RWPE2 (cell line): ENCODE measurements around the gene ZBTB20.

Source experiments
- ATAC-seq: fragments of 200-7000 bp; cut with Tn5 transposase; 3 replicates; pipeline ENCODE4 v1.9.1; 2021; ENCODE audit warnings: low read depth
- DNase-seq: peaks from one replicate; pipeline ENCODE4 v3.0.0-alpha.2; 2020; ENCODE audit warnings: low spot score
- H3K27ac ChIP-seq: fragments of 450-650 bp; 2 replicates; pipeline ENCODE4 v1.5.1; 2017; ENCODE audit warnings: mild to moderate bottlenecking; ENCODE audit not compliant: poor library complexity, severe bottlenecking
- H3K27me3 ChIP-seq: fragments of 250-450 bp; sonication (Bioruptor Pico); 2 replicates; pipeline ENCODE4 v1.5.1; 2021; ENCODE audit warnings: mild to moderate bottlenecking, moderate library complexity; ENCODE audit not compliant: insufficient read depth, poor library complexity, severe bottlenecking
- H3K36me3 ChIP-seq: fragments of 250-450 bp; sonication (Bioruptor Pico); 2 replicates; pipeline ENCODE4 v1.5.1; 2020; ENCODE audit warnings: low read depth, mild to moderate bottlenecking, moderate library complexity
- H3K4me1 ChIP-seq: fragments of 250-450 bp; sonication (Bioruptor Pico); 2 replicates; pipeline ENCODE4 v1.5.1; 2021; ENCODE audit warnings: mild to moderate bottlenecking, moderate library complexity; ENCODE audit not compliant: insufficient read depth, poor library complexity, severe bottlenecking
- H3K4me3 ChIP-seq: fragments of 250-450 bp; sonication (Bioruptor Pico); 2 replicates; pipeline ENCODE4 v1.5.1; 2021; ENCODE audit warnings: mild to moderate bottlenecking, moderate library complexity; ENCODE audit not compliant: severe bottlenecking
- H3K9me3 ChIP-seq: fragments of 250-450 bp; sonication (Bioruptor Pico); 2 replicates; pipeline ENCODE4 v1.5.1; 2021; ENCODE audit warnings: mild to moderate bottlenecking, moderate library complexity; ENCODE audit not compliant: severe bottlenecking
- TF ChIP-seq, protein P1 (sequence below): fragments of 450-650 bp; IDR thresholded peaks from one replicate; pipeline ENCODE4 v1.5.1; 2017; ENCODE audit warnings: mild to moderate bottlenecking, moderate library complexity; ENCODE audit not compliant: poor library complexity, severe bottlenecking

Gene ZBTB20

DNA sequence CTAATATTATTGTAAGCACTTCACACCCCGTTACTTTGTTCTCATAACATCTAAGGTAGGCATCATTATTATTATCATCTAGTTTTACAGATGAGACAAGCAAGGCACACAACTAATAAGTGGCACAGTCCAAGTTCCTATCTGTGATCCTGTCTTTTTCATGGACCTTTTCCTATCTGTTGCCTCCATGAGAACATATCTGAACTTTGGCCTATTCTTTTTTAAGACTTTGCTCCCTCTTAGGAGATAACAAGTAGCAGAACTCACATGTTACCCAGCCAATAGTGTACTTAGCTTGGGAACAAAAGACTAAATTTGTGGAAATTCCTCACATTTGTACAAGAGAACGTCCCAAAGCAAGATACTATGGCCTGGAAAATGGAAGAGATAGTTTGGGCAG, 680.8 kb downstream of the ZBTB20 start:
- no peaks in the 10 kb centered on the region for H3K4me1 ChIP-seq
- TF ChIP-seq, protein P1, sequence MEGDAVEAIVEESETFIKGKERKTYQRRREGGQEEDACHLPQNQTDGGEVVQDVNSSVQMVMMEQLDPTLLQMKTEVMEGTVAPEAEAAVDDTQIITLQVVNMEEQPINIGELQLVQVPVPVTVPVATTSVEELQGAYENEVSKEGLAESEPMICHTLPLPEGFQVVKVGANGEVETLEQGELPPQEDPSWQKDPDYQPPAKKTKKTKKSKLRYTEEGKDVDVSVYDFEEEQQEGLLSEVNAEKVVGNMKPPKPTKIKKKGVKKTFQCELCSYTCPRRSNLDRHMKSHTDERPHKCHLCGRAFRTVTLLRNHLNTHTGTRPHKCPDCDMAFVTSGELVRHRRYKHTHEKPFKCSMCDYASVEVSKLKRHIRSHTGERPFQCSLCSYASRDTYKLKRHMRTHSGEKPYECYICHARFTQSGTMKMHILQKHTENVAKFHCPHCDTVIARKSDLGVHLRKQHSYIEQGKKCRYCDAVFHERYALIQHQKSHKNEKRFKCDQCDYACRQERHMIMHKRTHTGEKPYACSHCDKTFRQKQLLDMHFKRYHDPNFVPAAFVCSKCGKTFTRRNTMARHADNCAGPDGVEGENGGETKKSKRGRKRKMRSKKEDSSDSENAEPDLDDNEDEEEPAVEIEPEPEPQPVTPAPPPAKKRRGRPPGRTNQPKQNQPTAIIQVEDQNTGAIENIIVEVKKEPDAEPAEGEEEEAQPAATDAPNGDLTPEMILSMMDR = no peak
- ATAC-seq (no peak), DNase-seq (no peak)
- H3K36me3 ChIP-seq = no peaks in the 10 kb centered on the region
- no peaks in the 10 kb centered on the region for H3K27me3 ChIP-seq
- H3K4me3 ChIP-seq = no peak overlapping the region
- no peaks in the 10 kb centered on the region for H3K9me3 ChIP-seq
- H3K27ac ChIP-seq = no peak overlapping the region

DNA sequence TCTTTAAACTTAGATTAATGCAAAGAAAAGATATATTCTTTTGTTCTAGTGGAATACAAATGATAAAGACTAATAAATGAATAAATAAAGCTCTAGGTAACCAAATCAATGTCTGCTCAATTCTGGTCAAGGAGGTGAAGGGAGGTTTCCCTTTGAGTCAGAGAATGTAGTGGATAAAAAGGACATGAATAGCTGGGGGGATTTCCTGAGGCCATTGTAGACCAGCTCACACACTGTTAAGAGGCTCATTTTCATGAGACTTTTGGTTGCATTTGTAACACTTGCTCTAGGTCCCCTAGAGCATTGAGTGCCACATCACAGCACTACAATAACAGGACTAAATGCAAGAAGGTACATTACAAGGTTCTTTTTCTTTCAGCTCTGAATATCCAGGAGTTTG, 682.5 kb downstream of the ZBTB20 start:
- Histone ChIP-seq H3K27ac (no peak overlapping the region), H3K4me1 (no peaks in the 10 kb centered on the region), H3K9me3 (no peaks in the 10 kb centered on the region), H3K36me3 (no peaks in the 10 kb centered on the region), H3K27me3 (no peaks in the 10 kb centered on the region), H3K4me3 (no peak overlapping the region)
- ATAC-seq = no peak
- DNase-seq = no peak
- TF ChIP-seq, protein P1 = no peak

DNA sequence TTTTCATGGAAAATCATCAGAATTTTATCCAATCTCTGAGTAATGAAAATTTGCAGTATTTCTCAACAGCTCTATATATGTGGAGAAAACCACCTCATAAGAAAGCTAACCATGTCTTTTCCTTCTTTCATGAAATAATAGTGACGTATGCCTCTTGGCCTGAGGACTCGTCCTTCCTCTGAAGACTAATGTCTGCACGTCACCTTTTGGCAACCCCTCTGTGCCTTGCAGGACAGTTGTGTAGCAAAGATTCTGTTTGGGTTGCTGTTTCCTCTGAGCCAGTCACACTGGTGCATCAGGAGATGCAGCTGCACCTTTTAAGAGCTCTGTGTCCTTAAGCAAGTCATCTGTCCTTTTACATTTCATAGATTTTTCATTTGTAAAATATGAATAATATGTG, 684.3 kb downstream of the ZBTB20 start:
- ATAC-seq = no peak
- TF ChIP-seq, protein P1 = no peak
- Histone ChIP-seq H3K27ac (no peak overlapping the region), H3K4me1 (no peaks in the 10 kb centered on the region), H3K27me3 (no peaks in the 10 kb centered on the region), H3K36me3 (no peaks in the 10 kb centered on the region), H3K9me3 (no peaks in the 10 kb centered on the region), H3K4me3 (no peak overlapping the region)
- DNase-seq = no peak

GRCh38 chr3:114460459-114460858, 686.6 kb downstream of the ZBTB20 start:
- Histone ChIP-seq H3K9me3 (no peaks in the 10 kb centered on the region), H3K4me1 (no peaks in the 10 kb centered on the region), H3K4me3 (no peak overlapping the region), H3K27ac (no peak overlapping the region), H3K27me3 (no peaks in the 10 kb centered on the region), H3K36me3 (no peaks in the 10 kb centered on the region)
- ATAC-seq (no peak), DNase-seq (no peak)
- TF ChIP-seq, protein P1 = no peak

DNA sequence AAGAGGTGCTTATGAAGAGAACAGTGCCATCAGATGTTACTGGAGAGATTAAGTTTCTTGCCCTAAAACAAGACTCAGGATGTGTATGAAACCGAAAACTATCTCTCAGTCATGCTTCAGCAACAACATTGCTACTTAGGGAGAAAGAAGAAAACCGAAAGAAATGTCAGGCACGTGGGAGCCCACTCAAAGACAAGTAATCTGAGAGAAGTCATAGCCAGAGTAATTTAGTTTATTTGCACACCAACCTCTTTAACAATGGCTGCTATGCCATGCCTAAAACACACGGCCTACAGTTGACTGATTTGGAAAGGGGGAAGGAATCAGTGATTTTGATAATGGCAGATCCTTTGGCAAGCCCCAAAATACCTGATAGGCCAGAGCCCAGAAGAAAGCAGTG, 690.3 kb downstream of the ZBTB20 start:
- Histone ChIP-seq H3K9me3 (no peaks in the 10 kb centered on the region), H3K4me3 (no peak overlapping the region), H3K36me3 (no peaks in the 10 kb centered on the region), H3K27ac (no peak overlapping the region), H3K4me1 (no peaks in the 10 kb centered on the region), H3K27me3 (peaks cover 15% of the 10 kb centered on the region)
- DNase-seq (no peak), ATAC-seq (no peak)
- TF ChIP-seq, protein P1 = no peak
